ENCODE measurements around the gene RAB18.

DNA sequence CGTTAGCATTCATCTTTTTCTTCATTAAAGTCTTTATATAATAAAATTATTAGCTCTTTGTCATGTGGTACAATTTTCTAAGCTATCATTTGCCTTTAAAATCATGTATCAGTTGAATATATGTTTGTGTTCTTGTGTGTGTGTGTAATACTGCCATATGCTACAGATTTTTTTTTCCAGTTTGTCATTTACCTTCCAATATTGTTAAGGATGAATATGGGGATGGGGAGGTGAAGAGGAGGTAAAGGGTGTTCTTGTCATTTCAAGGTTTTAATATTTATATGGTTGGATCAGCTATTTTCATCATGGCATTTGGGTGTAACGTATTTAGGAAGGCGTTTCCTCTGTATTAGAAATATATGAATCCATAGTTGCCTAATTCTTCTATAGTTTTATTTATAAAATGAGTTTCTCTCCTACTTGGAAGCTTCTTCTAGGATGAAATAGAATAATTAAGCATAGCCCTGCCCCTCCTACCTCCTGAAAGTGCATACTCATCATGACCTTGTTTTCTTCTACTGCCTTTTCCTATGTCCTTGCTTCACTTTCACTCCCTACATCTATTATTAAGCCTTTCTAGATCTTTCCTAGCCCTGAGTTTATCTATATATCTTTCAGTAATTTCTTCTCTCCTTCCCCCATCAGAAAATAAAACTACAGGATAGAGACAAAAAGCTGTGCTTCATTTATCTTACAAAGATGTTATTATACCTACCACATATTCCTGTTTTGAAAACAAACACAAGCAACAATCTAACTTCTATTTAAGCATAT is 25.1 kb downstream of the RAB18 start:
- TF ChIP-seq, protein P1, sequence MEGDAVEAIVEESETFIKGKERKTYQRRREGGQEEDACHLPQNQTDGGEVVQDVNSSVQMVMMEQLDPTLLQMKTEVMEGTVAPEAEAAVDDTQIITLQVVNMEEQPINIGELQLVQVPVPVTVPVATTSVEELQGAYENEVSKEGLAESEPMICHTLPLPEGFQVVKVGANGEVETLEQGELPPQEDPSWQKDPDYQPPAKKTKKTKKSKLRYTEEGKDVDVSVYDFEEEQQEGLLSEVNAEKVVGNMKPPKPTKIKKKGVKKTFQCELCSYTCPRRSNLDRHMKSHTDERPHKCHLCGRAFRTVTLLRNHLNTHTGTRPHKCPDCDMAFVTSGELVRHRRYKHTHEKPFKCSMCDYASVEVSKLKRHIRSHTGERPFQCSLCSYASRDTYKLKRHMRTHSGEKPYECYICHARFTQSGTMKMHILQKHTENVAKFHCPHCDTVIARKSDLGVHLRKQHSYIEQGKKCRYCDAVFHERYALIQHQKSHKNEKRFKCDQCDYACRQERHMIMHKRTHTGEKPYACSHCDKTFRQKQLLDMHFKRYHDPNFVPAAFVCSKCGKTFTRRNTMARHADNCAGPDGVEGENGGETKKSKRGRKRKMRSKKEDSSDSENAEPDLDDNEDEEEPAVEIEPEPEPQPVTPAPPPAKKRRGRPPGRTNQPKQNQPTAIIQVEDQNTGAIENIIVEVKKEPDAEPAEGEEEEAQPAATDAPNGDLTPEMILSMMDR (IDR thresholded peaks at IDR 0.05; ENCODE audit: low read length), result no peak
- TF ChIP-seq EZH2 (optimal IDR thresholded peaks at IDR 0.05; ENCODE audit: low read depth, low read length), result no peak

Measured in MM.1S (cell line).